Activated CD8-positive, alpha-beta memory T cell treated with anti-CD3 and anti-CD28 coated beads for 48 hours (primary cell): ENCODE data around the gene ZNF730.
"Not testable (repeated sequence)": the region's sequence is repeated elsewhere in the genome, so short reads cannot be mapped to it uniquely, and the experiment has no call there.

Experiments
- DNase-seq, 3 experiments: peaks; one replicate each; pipeline ENCODE4 v3.0.0-alpha.2; 2020; ENCODE audit warnings: low read depth in 2 of 3, low spot score in 2 of 3

The ZNF730 gene

GRCh38 chr19:23116802-23117571 lies at the start of gene ZNF730:
Gene ZNF730 (plus strand): TSS chr19:23117025. CDS start chr19:23117174, 149 bp downstream.
- peak; percentile 11 to 31 (median 17) for DNase-seq

GRCh38 chr19:23070353-23071146 lies 46.3 kb upstream of the ZNF730 start:
- DNase-seq: no peak

GRCh38 chr19:23071147-23071511 lies 45.7 kb upstream of the ZNF730 start:
- DNase-seq: no peak

- DNase-seq: no peak
Observed at GRCh38 chr19:23075031-23075733, 41.6 kb upstream of the ZNF730 start.

DNA sequence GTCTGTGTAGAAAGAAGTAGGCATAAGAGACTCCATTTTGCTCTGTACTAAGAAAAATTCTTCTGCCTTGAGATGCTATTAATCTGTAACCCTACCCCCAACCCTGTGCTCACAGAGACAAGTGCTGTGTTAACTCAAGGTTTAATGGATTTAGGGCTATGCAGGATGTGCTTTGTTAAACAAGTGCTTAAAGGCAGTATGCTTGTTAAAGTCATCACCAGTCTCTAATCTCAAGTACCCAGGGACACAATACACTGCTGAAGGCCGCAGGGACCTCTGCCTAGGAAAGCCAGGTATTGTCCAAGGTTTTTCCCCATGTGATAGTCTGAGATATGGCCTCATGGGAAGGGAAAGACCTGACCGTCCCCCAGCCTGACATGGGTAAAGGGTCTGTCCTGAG lies 39.0 kb upstream of the ZNF730 start:
- DNase-seq: not testable (repeated sequence)

- no peak for DNase-seq
Observed at GRCh38 chr19:23093832-23094231, 23.0 kb upstream of the ZNF730 start.

GRCh38 chr19:23095418-23095817 lies 21.4 kb upstream of the ZNF730 start:
- DNase-seq: no peak

- no peak for DNase-seq
Observed at GRCh38 chr19:23098286-23098685, 18.5 kb upstream of the ZNF730 start.

DNA sequence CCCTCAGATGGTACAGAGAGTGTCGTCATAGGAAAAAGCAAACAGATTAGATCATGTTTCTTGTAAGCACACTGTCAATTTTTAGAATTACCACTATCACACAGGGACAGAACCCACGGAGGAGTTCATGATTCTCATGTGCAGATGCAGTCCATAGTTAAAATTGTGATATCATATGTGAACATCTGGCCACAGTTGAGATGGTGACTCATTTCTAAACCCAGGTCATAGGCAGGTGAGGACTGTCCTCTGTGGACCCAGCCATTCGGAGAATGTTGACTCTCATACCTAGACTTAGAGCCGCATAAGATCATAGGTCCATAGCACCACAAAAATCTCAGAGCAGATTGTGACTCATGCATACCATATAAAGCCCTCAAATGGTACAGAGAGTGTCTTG lies 17.8 kb upstream of the ZNF730 start:
- no peak for DNase-seq

GRCh38 chr19:23099966-23100365 lies 16.9 kb upstream of the ZNF730 start:
- DNase-seq: no peak

DNA sequence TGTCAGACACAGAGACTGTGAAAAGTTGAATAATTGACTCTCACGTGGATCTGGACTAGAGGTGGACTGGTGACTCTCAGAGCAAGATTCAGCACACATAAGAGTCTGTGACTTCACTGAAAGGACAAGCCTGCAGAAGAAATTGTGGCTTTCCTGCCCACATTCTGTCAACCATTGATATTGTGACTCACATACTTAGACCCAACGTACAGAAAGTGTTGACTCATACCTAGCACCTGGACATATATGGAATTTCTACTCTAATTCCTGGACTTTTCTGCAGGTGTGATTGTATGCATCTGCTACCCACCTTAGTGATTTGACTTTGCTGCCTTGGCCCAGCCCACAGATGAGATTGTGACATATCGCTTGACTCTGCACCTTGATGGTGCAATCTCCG lies 15.6 kb upstream of the ZNF730 start:
- DNase-seq: no peak

GRCh38 chr19:23118400-23118799 lies 1.6 kb downstream of the ZNF730 start:
- no peak for DNase-seq

DNA sequence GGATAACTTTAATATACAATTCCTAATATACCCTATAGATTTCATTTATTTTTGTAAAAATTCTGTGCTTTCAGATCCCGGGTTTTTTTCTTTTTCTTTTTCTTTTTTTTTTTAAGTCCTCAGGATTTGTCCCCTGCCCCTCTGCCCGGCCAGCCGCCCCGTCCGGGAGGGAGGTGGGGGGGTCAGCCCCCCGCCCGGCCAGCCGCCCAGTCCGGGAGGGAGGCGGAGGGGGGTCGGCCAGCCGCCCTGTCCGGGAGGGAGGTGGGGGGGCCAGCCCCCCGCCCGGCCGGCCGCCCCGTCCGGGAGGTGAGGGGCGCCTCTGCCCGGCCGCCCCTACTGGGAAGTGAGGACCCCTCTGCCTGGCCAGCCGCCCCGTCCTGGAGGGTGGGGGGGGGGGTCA lies 17.4 kb downstream of the ZNF730 start:
- DNase-seq: not testable (repeated sequence)

DNA sequence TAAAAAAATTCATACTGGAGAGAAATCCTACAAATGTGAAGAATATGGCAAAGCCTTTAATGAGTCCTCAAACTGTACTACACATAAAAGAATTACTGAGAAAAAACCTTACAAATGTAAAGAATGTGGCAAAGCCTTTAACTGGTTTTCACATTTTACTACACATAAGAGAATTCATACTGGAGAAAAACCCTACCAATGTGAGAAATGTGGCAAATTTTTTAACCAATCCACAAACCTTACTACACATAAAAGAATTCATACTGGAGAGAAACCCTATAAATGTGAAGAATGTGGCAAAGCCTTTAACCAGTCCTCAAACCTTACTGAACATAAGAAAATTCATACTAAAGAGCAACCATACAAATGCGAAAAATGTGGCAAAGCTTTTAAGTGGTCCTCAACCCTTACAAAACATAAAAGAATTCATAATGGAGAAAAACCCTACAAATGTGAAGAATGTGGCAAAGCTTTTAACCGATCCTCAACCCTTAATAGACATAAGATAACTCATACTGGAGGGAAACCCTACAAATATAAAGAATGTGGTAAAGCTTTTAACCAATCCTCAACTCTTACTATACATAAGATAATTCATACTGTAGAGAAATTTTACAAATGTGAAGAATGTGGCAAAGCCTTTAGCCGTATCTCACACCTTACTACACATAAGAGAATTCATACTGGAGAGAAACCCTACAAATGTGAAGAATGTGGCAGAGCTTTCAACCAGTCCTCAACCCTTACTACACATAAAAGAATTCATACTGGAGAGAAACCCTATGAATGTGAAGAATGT lies 29.0 kb downstream of the ZNF730 start:
- DNase-seq: no peak

- DNase-seq: no peak
Observed at GRCh38 chr19:23160766-23161165, 43.9 kb downstream of the ZNF730 start.

DNA sequence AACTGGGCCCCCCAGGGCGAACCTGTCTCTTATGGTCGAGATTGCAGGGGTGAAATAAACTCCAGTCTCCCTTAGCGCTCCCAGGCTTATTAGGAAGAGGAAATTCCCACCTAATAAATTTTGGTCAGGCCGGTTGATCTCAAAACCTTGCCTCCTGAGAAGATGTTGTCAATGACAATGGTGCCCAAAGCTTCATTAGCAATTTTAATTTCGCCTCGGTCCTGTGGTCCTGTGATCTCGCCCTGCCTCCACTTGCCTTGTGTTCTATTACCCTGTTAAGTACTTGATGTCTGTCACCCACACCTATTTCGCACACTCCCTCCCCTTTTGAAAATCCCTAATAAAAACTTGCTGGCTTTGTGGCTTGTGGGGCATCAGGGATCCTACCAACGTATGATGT lies 51.5 kb downstream of the ZNF730 start:
- DNase-seq: not testable (repeated sequence)

- no peak for DNase-seq
Observed at GRCh38 chr19:23183251-23183650, 66.4 kb downstream of the ZNF730 start.

DNA sequence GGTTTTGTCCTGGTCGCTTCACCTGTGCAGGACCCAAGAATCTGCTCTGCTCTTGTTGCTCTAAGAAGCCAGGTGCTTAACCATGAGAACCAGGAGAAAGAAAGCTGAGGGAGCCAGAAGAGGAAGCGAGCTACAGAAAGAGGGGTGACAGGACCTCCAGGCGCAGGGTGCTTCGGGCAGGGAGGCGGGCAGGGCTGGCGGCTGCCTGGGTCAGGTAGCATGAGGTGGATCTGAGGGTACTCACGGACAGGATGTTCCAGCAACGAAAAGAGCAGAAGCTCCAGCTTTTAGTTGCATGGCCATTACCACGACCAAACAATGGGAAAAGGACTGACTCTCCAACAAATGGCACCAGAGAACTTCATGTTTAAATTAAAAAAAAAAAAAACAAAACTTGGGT lies 73.5 kb downstream of the ZNF730 start:
- DNase-seq: no peak
